Coronary artery (tissue), 2 donors: ENCODE data around the gene DOK7.

Source experiments
- DNase-seq: peaks from one replicate; pipeline ENCODE4 v3.0.0-alpha.2; 2017; ENCODE audit warnings: low spot score
- H3K27ac ChIP-seq, 2 donors: fragments of 200-600 bp; sonication (generic); one replicate each; pipeline ENCODE4 v1.5.1; 2016 to 2019
- H3K4me3 ChIP-seq: fragments of 200-600 bp; sonication (generic); 2 replicates; pipeline ENCODE4 v1.5.1; 2016; ENCODE audit warnings: mild to moderate bottlenecking, moderate library complexity
- CTCF ChIP-seq: fragments of 200-600 bp; sonication (generic); IDR thresholded peaks from one replicate; pipeline ENCODE4 v1.5.1; 2019; ENCODE audit warnings: antibody characterized with exemption

The DOK7 gene

GRCh38 chr4:3483471-3483921, 20.4 kb downstream of the DOK7 start:
- TF ChIP-seq CTCF, result no peak
- Histone ChIP-seq H3K4me3 (peak overlapping the region; percentile 27), H3K27ac (peak overlapping the region; percentile 90 to 92)
- peak; percentile 94 for DNase-seq

GRCh38 chr4:3484057-3484973, 21.2 kb downstream of the DOK7 start:
- peak overlapping the region; percentile 27 for H3K4me3 ChIP-seq
- peak; percentile 88 for DNase-seq
- no peak for TF ChIP-seq CTCF
- H3K27ac ChIP-seq, result peak overlapping the region; percentile 90 to 92

- DNase-seq, result no peak
- H3K27ac ChIP-seq, result peak overlapping the region; percentile 90 to 92
- H3K4me3 ChIP-seq, result no peak overlapping the region
- TF ChIP-seq CTCF, result no peak
These were observed 22.1 kb downstream of the DOK7 start for GRCh38 chr4:3485011-3485791.

DNA sequence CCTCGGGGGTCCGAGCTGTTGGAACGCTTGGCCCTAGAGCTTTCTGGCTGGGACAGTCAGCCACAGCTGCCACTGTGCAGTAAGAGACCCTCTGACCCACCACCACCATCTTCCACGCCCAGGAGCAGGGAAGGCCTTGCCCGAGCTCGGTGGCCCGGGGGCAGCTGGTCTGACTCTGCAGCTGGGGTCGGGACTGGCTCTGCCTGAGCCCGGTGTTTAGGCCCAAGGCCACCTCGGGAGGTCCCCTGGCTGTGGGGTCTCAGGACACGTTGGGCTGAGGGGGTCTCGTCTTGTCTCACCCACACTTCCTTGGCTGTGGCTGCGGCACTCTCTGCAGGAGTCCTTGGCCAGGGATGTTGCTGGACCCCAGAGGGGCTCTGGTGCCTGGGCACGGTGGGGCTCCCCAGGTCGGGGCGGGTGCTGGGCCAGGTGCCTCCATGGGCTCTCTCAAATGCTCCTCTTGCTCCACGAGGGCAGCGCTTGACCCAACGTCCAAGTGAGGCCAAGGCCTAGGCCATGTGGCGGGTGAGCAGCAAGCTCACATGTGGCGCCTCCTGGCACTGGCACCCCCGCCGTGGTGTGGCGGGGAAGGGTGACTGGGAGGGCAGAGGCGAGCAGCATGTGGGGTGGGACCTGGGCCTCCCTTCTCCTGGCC, 22.9 kb downstream of the DOK7 start:
- DNase-seq, result no peak
- no peak overlapping the region for H3K4me3 ChIP-seq
- TF ChIP-seq CTCF, result no peak
- H3K27ac ChIP-seq, result peak overlapping the region in 1 of 2 donors; percentile 45

DNA sequence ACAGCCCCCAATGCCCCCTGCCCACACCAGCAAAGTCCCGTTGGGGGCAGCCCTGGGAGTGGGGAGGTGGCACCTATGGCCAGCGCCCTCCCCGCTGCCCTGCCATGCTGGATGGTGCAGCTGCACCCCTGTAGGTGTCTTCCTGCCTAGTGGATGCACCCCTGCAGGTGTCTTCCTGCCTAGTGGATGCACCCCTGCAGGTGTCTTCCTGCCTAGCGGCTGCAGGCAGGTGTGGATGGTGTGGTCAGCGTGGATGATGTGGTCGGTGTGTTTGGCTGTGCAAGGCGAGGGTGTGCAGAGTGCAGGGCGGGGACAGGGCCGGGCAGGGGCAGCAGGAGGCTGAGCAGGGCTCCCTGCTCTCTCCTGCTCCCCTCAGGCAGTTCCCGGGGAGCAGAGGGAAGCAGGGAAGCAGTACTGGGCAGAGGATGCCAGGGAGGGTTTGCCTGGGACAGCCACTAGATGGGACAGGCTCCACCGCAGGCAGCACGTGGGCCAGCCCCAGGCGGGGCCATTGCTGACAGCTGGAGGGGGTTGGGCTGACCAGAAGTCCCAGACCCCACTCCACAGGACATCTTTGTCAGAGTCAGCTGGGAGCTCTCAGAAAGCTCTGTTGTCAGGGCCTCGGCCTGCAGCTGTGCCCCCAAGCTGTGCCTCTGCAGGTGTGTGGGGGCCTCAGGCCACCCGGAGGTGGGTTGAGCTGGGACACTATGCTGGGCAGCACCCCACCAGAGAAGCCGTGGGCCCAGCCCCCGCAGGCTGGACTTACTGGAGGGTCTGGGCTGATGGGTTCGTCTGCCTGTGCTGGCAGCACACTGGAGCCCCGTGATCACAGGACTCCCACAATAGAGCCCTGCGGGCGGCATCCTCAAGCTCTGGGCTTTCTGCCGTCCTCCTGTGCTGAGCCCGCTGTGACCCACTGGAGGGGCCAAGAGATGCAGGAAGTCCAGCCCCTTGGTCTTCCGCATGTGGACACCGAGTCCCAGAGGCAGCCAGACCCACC, 23.7 kb downstream of the DOK7 start:
- no peak for TF ChIP-seq CTCF
- Histone ChIP-seq H3K27ac (no peak overlapping the region), H3K4me3 (no peak overlapping the region)
- no peak for DNase-seq

DNA sequence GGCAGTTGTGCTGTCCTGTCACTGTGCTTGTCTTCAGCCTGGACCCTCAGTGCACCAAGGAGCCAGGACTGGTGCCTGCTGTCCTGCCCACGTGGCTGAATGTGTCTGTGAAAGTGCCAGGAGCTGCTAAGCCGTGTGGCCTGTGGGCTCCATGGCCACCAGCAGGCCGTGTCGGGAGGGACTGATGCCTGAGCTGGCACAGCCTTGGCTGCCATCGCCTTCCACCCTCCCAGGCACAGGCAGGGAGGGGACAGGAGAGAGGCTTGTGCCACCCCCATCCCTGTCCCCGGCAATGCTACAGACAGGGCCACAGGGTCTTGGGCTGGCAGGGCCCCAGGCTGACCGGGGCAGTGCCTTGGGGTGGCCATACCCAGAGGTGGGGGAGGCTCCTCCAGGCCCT, 24.8 kb downstream of the DOK7 start:
- no peak overlapping the region for H3K4me3 ChIP-seq
- no peak overlapping the region for H3K27ac ChIP-seq
- DNase-seq, result no peak
- TF ChIP-seq CTCF, result no peak
